ENCODE measurements around the gene KRT15.
"Not testable (repeated sequence)": the region's sequence is repeated elsewhere in the genome, so short reads cannot be mapped to it uniquely, and the experiment has no call there.

The KRT15 gene

DNA sequence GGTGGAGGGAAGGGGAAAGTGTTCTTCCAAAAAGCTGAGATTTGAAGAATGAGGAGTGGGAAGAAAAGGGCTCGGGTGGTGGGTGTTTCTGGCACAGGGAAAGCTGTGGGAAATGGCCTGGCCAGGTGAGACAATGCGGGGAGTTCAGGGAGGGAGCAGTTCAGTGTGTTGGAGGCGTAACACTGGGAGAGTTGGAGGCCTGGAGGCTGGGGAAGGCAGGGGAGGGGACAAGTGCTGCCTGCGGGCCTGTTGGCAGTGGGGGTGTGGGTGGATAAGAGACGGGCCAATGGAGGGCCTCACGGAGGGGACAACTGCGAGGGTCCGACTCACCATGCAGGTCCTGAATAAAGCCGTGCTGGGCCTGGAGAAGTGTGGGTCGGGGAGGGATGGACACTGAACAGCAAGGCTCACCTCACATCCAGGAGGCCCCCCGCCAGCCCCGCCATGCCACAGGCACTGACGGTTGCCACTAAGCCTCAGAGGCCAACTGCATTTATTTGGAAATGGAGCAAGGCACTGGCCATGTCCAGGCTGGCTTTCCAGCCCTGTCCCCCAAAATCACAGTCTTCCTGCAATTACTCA is 27.2 kb upstream of the KRT15 start:
- in situ Hi-C loops (cut with MboI; ENCODE audit: low sequenced_read_pairs): no loop called here

DNA sequence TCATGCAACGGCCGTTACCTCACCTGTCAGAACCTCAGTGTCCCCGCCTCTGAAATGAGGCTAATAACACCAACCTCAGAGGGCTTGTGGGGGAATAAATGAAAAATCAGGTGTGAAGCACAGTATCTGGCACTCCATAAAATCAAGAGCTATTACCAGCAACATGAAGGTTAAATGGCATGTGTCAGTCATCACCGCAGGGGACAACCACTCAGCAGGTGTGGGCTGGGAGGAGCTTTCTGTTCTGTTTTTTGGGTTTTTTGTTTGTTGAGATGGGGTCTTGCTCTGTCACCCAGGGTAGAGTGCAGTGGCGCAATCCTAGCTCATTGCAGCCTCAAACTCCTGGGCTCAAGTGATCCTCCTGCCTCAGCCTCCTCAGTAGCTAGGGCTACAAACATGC is 26.2 kb upstream of the KRT15 start:
- in situ Hi-C loops (cut with MboI; ENCODE audit: low sequenced_read_pairs): no loop called here

- in situ Hi-C loops (cut with MboI; ENCODE audit: low sequenced_read_pairs): no loop called here
Observed at GRCh38 chr17:41544491-41544892, 25.8 kb upstream of the KRT15 start.

DNA sequence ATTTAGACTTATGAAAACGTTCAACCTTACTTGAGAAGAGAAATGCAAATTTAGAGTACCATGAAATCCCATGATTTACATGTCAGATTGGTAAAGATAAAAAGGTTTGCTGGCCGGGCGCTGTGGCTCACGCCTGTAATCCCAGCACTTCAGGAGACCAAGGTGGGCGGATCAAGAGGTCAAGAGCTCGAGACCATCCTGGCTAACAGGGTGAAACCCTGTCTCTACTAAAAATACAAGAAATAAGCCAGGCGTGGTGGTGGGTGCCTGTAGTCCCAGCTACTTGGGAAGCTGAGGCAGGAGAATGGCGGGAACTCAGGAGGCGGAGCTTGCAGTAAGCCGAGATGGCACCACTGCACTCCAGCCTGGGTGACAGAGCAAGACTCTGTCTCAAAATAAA is 24.1 kb upstream of the KRT15 start:
- in situ Hi-C loops (cut with MboI; ENCODE audit: low sequenced_read_pairs): not testable (repeated sequence)

- in situ Hi-C loops (cut with MboI; ENCODE audit: low sequenced_read_pairs): no loop called here
Observed at GRCh38 chr17:41542357-41542756, 23.7 kb upstream of the KRT15 start.

- in situ Hi-C loops (cut with MboI; ENCODE audit: low sequenced_read_pairs): no loop called here
Observed at GRCh38 chr17:41540921-41541625, 22.4 kb upstream of the KRT15 start.

DNA sequence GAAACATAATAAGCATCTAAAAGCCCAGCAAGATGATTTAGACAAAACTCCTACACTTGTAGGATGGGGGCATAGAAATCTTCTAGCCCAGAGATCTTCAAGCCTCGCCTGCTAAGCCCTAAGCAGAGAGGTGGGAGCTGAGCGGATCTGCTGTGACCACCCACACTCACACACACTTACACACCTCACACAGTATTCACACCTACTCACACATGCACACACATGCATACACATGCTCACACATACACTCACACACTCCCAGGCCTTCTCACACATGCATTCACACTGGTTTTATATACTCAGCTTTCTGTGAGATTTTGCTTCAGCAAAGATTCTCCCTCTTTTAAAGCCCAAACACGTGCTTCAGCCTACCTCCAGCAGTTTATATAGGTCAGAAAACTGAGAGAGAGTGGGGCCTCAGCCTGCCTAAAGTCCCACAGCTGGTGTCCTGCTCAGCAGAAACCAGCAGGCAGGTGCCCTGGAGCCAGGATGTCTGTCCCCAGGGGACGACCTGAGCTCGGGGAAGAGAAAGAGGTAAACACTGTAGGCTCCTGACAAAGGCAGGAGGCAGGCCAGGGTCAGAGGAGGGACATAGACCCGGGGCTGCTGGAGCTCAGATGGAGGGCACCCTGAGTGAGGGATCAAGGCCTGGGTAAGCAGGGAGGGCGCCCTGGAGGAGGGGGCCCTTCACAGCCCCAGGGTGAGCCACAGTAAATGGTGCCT is 21.4 kb upstream of the KRT15 start:
- in situ Hi-C loops (cut with MboI; ENCODE audit: low sequenced_read_pairs): no loop called here

- in situ Hi-C loops (cut with MboI; ENCODE audit: low sequenced_read_pairs): no loop called here
Observed at GRCh38 chr17:41539071-41539492, 20.4 kb upstream of the KRT15 start.

- in situ Hi-C loops (cut with MboI; ENCODE audit: low sequenced_read_pairs): no loop called here
Observed at GRCh38 chr17:41538565-41538991, 19.9 kb upstream of the KRT15 start.

- in situ Hi-C loops (cut with MboI; ENCODE audit: low sequenced_read_pairs): no loop called here
Observed at GRCh38 chr17:41537990-41538389, 19.3 kb upstream of the KRT15 start.

DNA sequence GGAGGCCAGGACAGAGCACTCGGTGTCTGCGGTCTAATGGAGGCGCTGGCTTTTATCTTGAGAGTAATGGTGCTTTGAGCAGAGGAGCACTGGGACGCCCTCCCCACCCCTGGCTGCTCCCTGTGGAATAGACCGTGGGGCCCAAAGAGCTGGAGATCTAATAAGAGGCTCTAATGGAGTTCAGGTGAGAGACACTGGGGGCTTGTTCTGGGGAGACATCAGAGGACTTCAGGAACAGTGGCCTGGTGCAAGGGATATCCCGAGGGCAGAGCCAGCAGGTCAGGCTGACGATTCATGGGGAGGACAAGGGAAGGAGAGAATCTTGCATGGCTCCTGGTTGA is 18.9 kb upstream of the KRT15 start:
- in situ Hi-C loops (cut with MboI; ENCODE audit: low sequenced_read_pairs): no loop called here

DNA sequence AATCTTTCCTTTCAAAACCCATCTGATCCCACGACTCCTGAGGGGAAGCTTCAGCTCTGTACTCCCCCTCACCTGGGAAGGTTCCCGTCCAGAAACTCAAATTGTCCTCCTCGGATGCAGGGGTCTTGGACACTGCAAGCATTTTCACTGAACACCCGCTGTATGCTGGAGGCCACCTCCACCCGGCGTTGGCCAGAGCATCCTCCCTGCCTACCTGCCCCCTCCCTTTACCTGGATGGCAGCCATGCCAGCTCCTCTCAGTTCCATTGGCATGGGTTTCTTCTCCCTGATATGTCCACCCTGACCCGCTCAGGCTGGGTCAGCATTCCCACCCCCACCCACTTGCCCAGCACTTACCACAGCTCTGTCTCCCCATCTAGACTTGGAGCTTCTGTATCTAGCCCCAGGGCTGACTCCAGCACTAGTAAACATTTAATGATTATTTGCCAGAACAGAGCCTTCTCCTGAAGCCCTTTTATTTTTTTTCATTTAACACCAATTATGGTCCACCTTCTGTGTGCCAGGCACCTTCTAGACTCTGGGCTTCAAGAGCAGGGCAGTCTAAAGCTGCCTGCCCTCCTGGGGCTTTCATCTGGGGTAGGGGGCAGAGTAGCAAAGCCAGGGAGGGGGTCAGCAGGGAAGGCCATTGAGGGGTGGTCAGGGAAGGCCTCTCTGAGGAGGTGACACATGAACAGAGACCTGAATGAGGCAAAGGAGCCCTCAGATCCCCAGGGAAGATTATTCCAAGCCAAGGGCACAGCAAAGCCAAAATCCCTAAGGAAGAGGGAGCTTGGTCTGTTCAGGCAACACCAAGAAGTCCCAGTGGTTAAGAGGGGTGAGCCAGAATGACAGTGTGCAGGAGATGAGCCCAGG is 18.3 kb upstream of the KRT15 start:
- in situ Hi-C loops (cut with MboI; ENCODE audit: low sequenced_read_pairs): no loop called here

DNA sequence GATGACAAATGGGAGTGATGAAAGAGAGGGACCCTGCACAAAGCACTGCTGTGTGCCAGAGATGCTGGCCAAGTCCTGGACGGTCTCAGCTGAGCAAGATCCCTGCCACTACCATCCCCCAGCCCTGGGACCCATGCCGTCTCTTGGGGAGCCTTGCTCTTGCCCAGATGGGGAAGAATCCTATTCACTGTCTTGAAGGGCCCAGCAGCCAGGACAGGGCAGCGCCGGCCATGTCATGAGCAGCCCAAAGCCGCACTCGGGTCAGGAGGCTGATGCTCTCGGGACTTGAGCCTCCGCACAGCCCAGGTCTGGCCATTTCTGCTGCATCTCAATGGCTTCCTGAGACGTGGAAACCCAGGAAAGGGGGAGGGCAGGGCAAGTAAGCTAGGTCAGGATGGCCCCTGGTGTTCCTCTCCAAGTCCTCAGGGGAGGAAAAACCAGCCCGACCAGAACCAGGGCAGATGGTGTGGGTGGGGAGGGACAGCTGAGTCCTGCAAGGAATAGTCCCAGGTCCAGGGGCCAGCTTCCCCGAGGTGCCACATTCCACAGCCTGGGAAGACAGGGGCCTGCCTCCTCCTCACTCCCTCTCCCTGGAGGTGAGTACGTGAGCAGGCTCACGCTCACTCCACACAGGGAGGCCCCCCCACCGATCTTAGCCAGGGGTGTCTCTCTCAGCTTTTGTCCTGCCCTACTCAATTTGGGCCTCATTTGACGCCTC is 17.2 kb upstream of the KRT15 start:
- in situ Hi-C loops (cut with MboI; ENCODE audit: low sequenced_read_pairs): no loop called here

- in situ Hi-C loops (cut with MboI; ENCODE audit: low sequenced_read_pairs): no loop called here
Observed at GRCh38 chr17:41534899-41535546, 16.3 kb upstream of the KRT15 start.

- in situ Hi-C loops (cut with MboI; ENCODE audit: low sequenced_read_pairs): no loop called here
Observed at GRCh38 chr17:41533613-41534012, 14.9 kb upstream of the KRT15 start.

GRCh38 chr17:41532947-41533570 is 14.4 kb upstream of the KRT15 start:
- in situ Hi-C loops (cut with MboI; ENCODE audit: low sequenced_read_pairs): no loop called here

DNA sequence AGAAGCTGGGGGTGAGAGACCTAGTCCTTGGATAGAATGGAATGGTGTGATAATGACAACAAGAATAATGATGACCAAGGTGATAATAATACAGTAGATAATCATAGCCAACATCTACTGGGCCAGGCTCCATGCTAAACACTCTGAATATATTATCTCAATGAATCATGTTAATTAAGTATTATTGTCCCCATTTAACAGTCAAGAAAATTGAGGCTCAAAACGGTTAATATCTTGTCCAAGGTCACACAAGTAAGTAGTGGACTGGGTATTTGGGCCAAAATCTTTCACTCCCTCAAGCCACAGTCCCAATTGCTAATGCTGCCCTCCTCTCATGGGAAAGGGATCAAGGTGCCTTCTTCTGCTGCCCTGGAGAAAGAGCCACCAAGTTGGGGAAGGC is 13.3 kb upstream of the KRT15 start:
- in situ Hi-C loops (cut with MboI; ENCODE audit: low sequenced_read_pairs): no loop called here

- in situ Hi-C loops (cut with MboI; ENCODE audit: low sequenced_read_pairs): no loop called here
Observed at GRCh38 chr17:41530062-41531048, 11.7 kb upstream of the KRT15 start.

Data from hTERT RPE-1 (cell line).